Fibroblast of skin of back (primary cell): ENCODE data around the gene RIN1.
A peak's percentile ranks its signal among the peaks of the same experiment; 100 is the strongest.

Experiments
- DNase-seq: peaks from one replicate; pipeline ENCODE4 v3.0.0-alpha.2; 2013

RIN1 gene

DNA sequence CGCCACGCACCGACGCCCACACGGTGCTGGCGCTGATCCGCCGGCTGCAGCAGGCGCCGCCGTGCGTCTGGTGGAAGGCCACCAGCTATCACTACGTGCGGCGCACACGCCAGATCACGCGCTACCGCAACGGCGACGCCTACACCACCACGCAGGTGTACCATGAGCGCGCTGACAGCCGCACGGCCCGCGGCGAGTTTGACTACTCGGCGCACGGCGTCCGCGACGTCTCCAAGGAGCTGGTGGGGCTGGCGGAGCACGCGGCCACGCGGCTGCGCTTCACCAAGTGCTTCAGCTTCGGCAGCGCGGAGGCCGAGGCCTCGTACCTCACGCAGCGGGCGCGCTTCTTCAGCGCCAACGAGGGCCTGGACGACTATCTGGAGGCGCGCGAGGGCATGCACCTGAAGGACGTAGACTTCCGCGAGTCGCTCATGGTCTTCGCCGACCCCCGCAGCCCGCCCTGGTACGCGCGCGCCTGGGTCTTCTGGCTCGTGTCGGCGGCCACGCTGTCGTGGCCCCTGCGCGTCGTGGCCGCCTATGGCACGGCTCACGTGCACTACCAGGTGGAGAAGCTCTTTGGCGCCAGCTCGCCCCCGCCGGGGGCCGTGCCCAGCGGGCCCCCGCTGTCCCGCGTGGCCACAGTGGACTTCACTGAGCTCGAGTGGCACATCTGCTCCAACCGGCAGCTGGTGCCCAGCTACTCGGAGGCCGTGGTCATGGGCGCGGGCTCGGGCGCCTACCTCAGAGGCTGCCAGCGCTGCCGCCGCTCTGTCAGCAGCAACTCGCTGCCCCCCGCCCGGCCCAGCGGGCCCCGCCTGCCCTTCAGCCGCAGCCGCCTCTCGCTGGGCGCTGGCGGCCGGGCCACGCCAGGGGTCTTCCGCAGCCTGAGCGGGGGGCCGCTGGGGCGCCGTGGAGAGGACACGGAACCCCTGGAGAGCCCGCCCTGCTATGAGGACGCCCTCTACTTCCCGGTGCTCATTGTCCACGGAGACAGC, 41.3 kb downstream of the RIN1 start:
- DNase-seq, result no peak

- DNase-seq, result no peak
Observed at GRCh38 chr11:66293777-66294625, 42.2 kb downstream of the RIN1 start.

DNA sequence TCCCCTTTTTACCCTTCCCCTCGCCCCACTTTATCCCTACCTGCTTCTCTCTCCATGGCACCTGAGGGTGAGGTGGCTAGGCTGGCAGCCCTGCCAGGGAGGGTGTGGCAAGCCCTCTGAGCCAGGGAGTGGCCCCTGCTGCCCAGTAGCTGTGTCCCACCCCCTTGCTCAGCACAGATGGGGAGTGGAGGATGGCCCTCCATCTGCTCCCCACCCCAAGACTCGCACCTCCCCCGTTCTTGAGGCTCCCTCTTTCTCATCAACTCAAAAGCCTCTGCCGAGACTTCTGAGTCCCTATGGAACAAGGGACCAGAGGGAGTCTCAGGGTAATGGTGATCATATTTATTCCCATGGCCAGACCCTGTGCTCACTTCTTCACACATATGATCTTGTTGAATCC, 42.9 kb downstream of the RIN1 start:
- DNase-seq, result no peak

GRCh38 chr11:66292543-66293332, 43.5 kb downstream of the RIN1 start:
- no peak for DNase-seq

DNA sequence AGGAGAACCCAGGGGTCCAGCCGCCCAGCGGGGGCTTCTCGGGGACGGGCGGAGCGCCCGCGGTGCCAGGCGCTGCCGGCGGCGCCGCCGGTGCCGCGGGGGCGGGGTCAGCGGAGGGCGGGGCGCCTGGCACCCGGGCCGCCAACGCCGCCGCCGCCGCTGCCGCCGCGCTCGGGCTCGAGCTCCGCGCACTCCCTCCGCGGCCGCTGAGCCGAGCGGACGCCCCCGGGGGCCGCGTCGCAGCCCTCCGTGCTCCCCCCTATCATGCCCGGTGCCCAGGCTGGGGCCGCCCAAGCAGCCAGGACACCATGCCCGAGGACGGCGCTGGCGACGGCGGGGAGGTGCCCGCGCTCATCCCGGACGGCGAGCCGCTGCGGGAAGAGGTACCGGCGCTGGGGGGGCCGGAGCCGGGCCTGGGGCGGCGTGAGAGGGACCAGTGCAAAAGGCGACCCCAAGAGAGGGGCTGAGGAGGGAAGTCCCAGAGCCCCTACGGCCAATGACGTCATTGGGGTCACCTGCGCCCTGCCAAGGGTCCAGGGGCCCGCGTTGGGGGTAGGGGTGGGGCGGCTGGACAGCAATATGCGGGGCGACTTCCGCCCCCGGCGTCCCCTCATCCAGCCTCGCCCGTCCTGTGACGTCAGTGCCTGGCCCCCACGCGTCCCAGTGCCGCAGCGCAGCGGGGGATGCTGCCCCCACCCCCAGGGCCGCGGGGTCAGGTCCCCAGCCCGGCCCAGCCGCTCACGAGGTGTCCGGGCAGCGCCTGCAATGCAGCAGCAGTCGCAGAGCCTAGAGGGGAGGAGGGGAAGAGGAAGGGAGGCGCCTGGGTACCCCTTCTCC, 44.3 kb downstream of the RIN1 start, which contains the start of gene TMEM151A:
TSS of gene TMEM151A (plus strand) at position 189 of the 837 bp plus-strand sequence. CDS start at position 309, 120 bp downstream.
- DNase-seq, result no peak

GRCh38 chr11:66291303-66291705, 44.9 kb downstream of the RIN1 start:
- no peak for DNase-seq

- DNase-seq, result no peak
Observed at GRCh38 chr11:66290330-66290621, 46.0 kb downstream of the RIN1 start.

GRCh38 chr11:66289548-66290329, 46.5 kb downstream of the RIN1 start:
- DNase-seq, result no peak

DNA sequence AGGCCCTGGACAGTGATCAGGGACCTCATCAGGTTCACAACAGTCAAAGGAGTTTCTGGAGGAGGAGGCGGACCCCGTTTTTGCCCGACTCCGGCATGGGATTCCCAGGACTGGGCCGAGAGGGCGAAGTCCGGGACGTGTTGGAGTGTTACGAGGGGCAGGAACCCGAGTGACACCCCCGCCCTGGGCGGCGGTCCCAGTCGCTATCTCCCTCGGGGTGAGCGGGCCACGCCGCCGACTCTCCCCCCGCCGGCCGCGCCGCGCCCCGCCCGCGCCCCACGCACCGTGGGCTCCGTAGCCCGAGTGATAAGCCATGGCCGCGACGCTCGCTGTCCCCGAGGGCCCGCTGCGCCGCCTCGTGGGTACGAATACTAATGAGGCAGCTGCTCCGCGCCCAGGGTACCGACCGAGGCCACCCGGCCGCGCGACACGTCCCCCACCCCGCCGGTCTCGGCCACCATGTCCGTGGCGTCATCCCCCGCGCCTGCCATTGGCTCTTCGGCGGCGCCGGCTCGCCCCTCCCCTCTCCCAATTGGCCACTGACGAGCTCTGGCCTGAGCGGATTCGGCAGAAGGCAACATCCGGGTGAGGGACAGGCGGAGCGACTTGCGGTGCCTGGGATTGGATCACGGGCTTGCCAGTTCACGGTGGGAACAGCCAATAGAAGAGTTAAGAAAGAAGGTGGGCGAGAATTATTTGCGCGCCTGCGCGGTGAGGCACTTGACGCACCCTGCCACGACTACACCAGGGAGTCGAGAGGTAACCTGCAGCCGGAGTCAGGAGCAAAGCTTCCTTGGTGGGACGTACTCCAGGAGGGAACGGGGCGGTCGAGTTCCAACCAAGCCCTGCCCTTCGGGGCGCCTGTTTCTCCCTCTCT, 47.3 kb downstream of the RIN1 start, which contains the start of gene YIF1A:
TSS of gene YIF1A (minus strand) at position 473 of the 877 bp plus-strand sequence. CDS start at position 315, 158 bp downstream.
- peak; percentile 100 for DNase-seq

- DNase-seq, result peak; percentile 10
Observed at GRCh38 chr11:66287889-66288670, 48.2 kb downstream of the RIN1 start.

- DNase-seq, result no peak
Observed at GRCh38 chr11:66287211-66287888, 48.9 kb downstream of the RIN1 start.

DNA sequence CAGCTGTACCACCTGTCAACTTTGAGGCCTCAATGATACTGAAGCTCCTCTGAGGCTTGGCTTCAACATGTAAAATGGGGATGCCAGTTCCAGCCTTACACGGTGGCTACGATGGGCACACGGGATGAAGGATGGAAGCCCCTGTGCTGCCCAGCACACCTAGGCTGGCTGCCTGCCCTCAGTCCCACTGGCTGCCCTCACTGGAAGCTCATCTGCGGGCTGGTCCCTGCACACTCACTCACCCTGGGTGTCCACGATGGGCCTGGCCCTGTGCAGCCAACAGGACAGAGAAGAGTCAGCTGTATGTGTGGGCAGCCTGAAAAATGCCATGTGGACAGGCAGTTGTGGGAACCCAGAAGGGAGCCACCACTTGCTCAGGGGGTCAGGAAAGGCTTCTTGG, 49.5 kb downstream of the RIN1 start:
- no peak for DNase-seq

DNA sequence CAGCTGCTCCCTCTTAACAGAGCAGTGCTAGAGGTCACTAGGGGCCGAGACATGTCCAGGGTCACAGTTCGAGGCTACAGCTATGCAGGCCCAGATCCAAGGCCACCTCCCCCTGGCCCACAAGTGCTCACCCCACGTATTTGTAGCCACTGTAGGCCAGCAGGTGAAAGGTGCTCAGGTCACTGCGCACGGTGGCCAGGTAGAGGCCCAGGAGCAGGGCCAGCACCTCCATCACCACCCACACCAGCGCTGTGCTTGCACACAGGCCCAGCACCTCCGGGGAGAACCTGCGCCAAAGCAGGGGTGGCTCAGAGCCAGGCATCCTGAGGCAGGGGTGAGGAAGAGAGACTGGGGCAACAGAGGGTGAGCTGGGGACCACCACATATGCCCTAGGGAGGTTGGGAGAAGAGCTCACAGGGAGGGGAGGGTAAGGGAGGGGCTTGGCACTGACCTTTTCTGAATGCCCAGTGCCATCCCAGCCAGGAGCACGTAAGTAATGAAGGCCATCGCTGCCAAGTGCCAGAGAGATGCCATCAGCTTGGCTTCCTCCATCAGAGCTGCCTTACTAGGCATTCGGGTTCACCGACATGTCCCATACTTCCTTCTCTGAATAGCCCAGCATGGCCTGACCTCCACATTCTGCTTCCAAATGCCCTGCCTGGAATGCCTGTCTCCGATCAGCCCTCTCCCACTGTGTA, 50.8 kb downstream of the RIN1 start:
- no peak for DNase-seq

GRCh38 chr11:66284526-66285078, 51.6 kb downstream of the RIN1 start:
- DNase-seq, result no peak

DNA sequence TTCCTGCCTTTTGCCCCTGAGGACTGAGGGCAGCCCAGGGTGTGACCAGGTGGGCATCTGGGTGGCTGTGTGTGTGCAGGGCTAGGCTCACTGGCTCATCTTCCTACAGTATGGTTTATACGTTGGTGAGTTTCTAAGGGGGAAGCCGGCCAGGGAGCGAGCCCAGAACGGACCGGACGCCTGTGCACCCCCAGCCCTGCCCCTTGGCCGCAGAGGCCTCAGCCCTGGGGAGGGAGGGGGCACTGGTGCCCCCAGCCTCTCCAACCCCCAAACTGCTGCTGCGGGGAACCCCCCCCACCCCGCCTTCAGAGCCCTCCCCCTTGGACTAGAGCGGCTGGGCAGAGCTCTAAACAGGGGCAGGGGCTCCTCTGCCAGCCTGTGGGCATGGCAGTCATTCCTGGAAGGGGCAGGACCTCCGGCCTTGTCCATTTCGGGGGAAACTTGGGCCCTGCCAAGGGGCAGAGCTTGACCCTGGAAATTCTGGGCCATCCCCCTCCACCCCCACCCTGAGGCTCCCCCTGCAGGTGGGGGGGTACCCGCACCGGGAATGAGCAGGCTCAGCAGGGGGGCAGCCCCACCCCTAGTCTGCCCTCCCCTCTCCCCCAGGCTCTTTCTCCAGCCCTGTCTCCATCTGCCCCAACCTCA, 52.7 kb downstream of the RIN1 start:
- DNase-seq, result no peak
